ENCODE results near the gene NR1I3.

GRCh38 chr1:161259765-161260164, 21.8 kb upstream of the NR1I3 start:
- TF ChIP-seq CTCF (IDR thresholded peaks at IDR 0.05) (no peak), FOXJ3 (CRISPR knock-in tag; IDR thresholded peaks at IDR 0.05) (no peak)
